ENCODE measurements around the gene CDIPT.

CDIPT gene

DNA sequence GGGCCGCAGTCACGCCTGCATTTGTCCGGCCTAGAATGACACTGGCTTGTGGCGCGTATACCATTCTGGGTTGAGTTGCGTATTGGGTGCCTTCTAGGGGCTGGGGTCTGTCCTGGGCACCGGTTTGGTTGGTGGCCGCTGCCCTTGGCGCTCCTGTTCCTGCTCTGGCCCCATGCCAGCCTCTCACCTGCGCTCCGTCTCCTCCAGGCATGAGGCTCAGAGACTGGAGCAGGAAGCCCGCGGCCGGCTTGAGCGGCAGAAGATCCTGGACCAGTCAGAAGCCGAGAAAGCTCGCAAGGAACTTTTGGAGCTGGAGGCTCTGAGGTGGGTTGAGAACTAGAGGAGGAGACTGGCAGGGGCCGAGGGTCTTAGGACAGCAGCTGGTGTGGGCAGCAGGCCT lies 17.4 kb downstream of the CDIPT start:
- Histone ChIP-seq H3K4me1 (ENCODE audit: control insufficient read depth in 2 of 2, insufficient read depth in 1 of 2, low read depth in 1 of 2, low read length in 2 of 2) (peaks cover 0 to 3% of the 10 kb centered on the region in 2 donors), H4K91ac (ENCODE audit: low read depth, low read length, poor library complexity) (no peak overlapping the region), H3K14ac (ENCODE audit: low read length) (no peak overlapping the region), H3K4ac (ENCODE audit: low read length) (no peak overlapping the region), H3K9me3 (replicated peaks in 1 of 2; ENCODE audit: control insufficient read depth in 2 of 2, insufficient read depth in 1 of 2, low read depth in 1 of 2, low read length in 2 of 2) (no peaks in the 10 kb centered on the region), H2AFZ (ENCODE audit: low read length) (no peak overlapping the region), H4K8ac (ENCODE audit: low read depth, low read length) (no peak overlapping the region), H3K4me3 (ENCODE audit: low read length in 2 of 2) (no peak overlapping the region), H3K23ac (ENCODE audit: low read depth, low read length, poor library complexity) (peak overlapping the region; percentile 25), H3K18ac (ENCODE audit: low read length) (no peak overlapping the region), H3K27ac (replicated peaks; ENCODE audit: low read length) (no peak overlapping the region), H3K79me1 (ENCODE audit: low read depth, low read length) (no peaks in the 10 kb centered on the region), H3K36me3 (replicated peaks in 1 of 2; ENCODE audit: control insufficient read depth in 2 of 2, insufficient read depth in 2 of 2, low read length in 2 of 2) (no peaks in the 10 kb centered on the region), H2AK5ac (ENCODE audit: low read depth, low read length) (no peak overlapping the region), H3K27me3 (ENCODE audit: control insufficient read depth in 3 of 3, insufficient read depth in 3 of 3, low read depth in 1 of 3, low read length in 3 of 3) (no peaks in the 10 kb centered on the region), H3K9ac (ENCODE audit: low read depth, low read length, poor library complexity) (no peak overlapping the region), H2BK15ac (ENCODE audit: low read length) (no peak overlapping the region), H2BK5ac (ENCODE audit: low read length) (no peak overlapping the region), H3K4me2 (ENCODE audit: insufficient read depth, low read length, poor library complexity, severe bottlenecking) (no peak overlapping the region), H2BK12ac (ENCODE audit: low read length) (no peak overlapping the region), H2BK120ac (ENCODE audit: low read depth, low read length) (no peak overlapping the region)
- WGBS, 2 donors (ENCODE audit: extremely low coverage in 2 of 2, insufficient read length in 2 of 2, insufficient replicate concordance in 1 of 2), result no CpG with 5 or more reads among the region's 18 CpGs
- no peak for DNase-seq (ENCODE audit: low spot score)

GRCh38 chr16:29844575-29845331 lies 18.3 kb downstream of the CDIPT start:
- H3K14ac ChIP-seq (ENCODE audit: low read length), result no peak overlapping the region
- no peaks in the 10 kb centered on the region for H3K36me3 ChIP-seq (replicated peaks in 1 of 2; ENCODE audit: control insufficient read depth in 2 of 2, insufficient read depth in 2 of 2, low read length in 2 of 2)

GRCh38 chr16:29843931-29844330 lies 19.1 kb downstream of the CDIPT start:
- H3K4me3 ChIP-seq (ENCODE audit: low read length in 2 of 2), result no peak overlapping the region
- H2AK5ac ChIP-seq (ENCODE audit: low read depth, low read length), result no peak overlapping the region
- H3K18ac ChIP-seq (ENCODE audit: low read length), result no peak overlapping the region
- no CpG with 5 or more reads among the region's 8 CpGs for WGBS, 2 donors (ENCODE audit: extremely low coverage in 2 of 2, insufficient read length in 2 of 2, insufficient replicate concordance in 1 of 2)
- no peak overlapping the region for H2BK120ac ChIP-seq (ENCODE audit: low read depth, low read length)
- DNase-seq (ENCODE audit: low spot score), result no peak
- H4K8ac ChIP-seq (ENCODE audit: low read depth, low read length), result no peak overlapping the region
- no peak overlapping the region for H3K4ac ChIP-seq (ENCODE audit: low read length)
- H3K14ac ChIP-seq (ENCODE audit: low read length), result no peak overlapping the region
- H3K36me3 ChIP-seq (replicated peaks in 1 of 2; ENCODE audit: control insufficient read depth in 2 of 2, insufficient read depth in 2 of 2, low read length in 2 of 2), result no peaks in the 10 kb centered on the region
- no peak overlapping the region for H2BK15ac ChIP-seq (ENCODE audit: low read length)
- H3K4me2 ChIP-seq (ENCODE audit: insufficient read depth, low read length, poor library complexity, severe bottlenecking), result no peak overlapping the region
- no peak overlapping the region for H3K23ac ChIP-seq (ENCODE audit: low read depth, low read length, poor library complexity)
- no peak overlapping the region for H4K91ac ChIP-seq (ENCODE audit: low read depth, low read length, poor library complexity)
- H3K27me3 ChIP-seq (ENCODE audit: control insufficient read depth in 3 of 3, insufficient read depth in 3 of 3, low read depth in 1 of 3, low read length in 3 of 3), result no peaks in the 10 kb centered on the region
- H2AFZ ChIP-seq (ENCODE audit: low read length), result no peak overlapping the region
- no peak overlapping the region for H3K9ac ChIP-seq (ENCODE audit: low read depth, low read length, poor library complexity)
- H3K27ac ChIP-seq (replicated peaks; ENCODE audit: low read length), result no peak overlapping the region
- H2BK5ac ChIP-seq (ENCODE audit: low read length), result no peak overlapping the region
- H3K9me3 ChIP-seq (replicated peaks in 1 of 2; ENCODE audit: control insufficient read depth in 2 of 2, insufficient read depth in 1 of 2, low read depth in 1 of 2, low read length in 2 of 2), result no peaks in the 10 kb centered on the region
- no peaks in the 10 kb centered on the region for H3K4me1 ChIP-seq (ENCODE audit: control insufficient read depth in 2 of 2, insufficient read depth in 1 of 2, low read depth in 1 of 2, low read length in 2 of 2)
- H2BK12ac ChIP-seq (ENCODE audit: low read length), result no peak overlapping the region
- H3K79me1 ChIP-seq (ENCODE audit: low read depth, low read length), result no peaks in the 10 kb centered on the region

More at GRCh38 chr16:29844575-29845331, 18.3 kb downstream of the CDIPT start:
- Histone ChIP-seq H2AFZ (ENCODE audit: low read length) (no peak overlapping the region), H3K79me1 (ENCODE audit: low read depth, low read length) (no peaks in the 10 kb centered on the region), H4K8ac (ENCODE audit: low read depth, low read length) (no peak overlapping the region), H3K4me1 (ENCODE audit: control insufficient read depth in 2 of 2, insufficient read depth in 1 of 2, low read depth in 1 of 2, low read length in 2 of 2) (peaks cover 0 to 3% of the 10 kb centered on the region in 2 donors), H4K91ac (ENCODE audit: low read depth, low read length, poor library complexity) (no peak overlapping the region), H3K27ac (replicated peaks; ENCODE audit: low read length) (no peak overlapping the region), H2BK12ac (ENCODE audit: low read length) (no peak overlapping the region), H3K27me3 (ENCODE audit: control insufficient read depth in 3 of 3, insufficient read depth in 3 of 3, low read depth in 1 of 3, low read length in 3 of 3) (no peaks in the 10 kb centered on the region), H3K4me3 (ENCODE audit: low read length in 2 of 2) (no peak overlapping the region), H2BK15ac (ENCODE audit: low read length) (peak overlapping the region; percentile 4), H2BK5ac (ENCODE audit: low read length) (no peak overlapping the region), H3K18ac (ENCODE audit: low read length) (no peak overlapping the region), H3K9ac (ENCODE audit: low read depth, low read length, poor library complexity) (peak overlapping the region; percentile 24), H2AK5ac (ENCODE audit: low read depth, low read length) (no peak overlapping the region), H3K9me3 (replicated peaks in 1 of 2; ENCODE audit: control insufficient read depth in 2 of 2, insufficient read depth in 1 of 2, low read depth in 1 of 2, low read length in 2 of 2) (no peaks in the 10 kb centered on the region), H3K4ac (ENCODE audit: low read length) (no peak overlapping the region), H3K4me2 (ENCODE audit: insufficient read depth, low read length, poor library complexity, severe bottlenecking) (no peak overlapping the region), H3K23ac (ENCODE audit: low read depth, low read length, poor library complexity) (peak overlapping the region; percentile 67), H2BK120ac (ENCODE audit: low read depth, low read length) (no peak overlapping the region)
- no peak for DNase-seq (ENCODE audit: low spot score)
- no CpG with 5 or more reads among the region's 28 CpGs for WGBS, 2 donors (ENCODE audit: extremely low coverage in 2 of 2, insufficient read length in 2 of 2, insufficient replicate concordance in 1 of 2)

- no peak overlapping the region for H4K91ac ChIP-seq (ENCODE audit: low read depth, low read length, poor library complexity)
- peak overlapping the region; percentile 74 for H3K23ac ChIP-seq (ENCODE audit: low read depth, low read length, poor library complexity)
- no peak overlapping the region for H3K4me3 ChIP-seq (ENCODE audit: low read length in 2 of 2)
- DNase-seq (ENCODE audit: low spot score), result no peak
- no peak overlapping the region for H2AK5ac ChIP-seq (ENCODE audit: low read depth, low read length)
- no peak overlapping the region for H3K14ac ChIP-seq (ENCODE audit: low read length)
- H3K36me3 ChIP-seq (replicated peaks in 1 of 2; ENCODE audit: control insufficient read depth in 2 of 2, insufficient read depth in 2 of 2, low read length in 2 of 2), result no peaks in the 10 kb centered on the region
- no peaks in the 10 kb centered on the region for H3K79me1 ChIP-seq (ENCODE audit: low read depth, low read length)
- no peak overlapping the region for H2AFZ ChIP-seq (ENCODE audit: low read length)
- no peak overlapping the region for H3K9ac ChIP-seq (ENCODE audit: low read depth, low read length, poor library complexity)
- WGBS, 2 donors (ENCODE audit: extremely low coverage in 2 of 2, insufficient read length in 2 of 2, insufficient replicate concordance in 1 of 2), result no CpG with 5 or more reads among the region's 9 CpGs
- no peak overlapping the region for H2BK120ac ChIP-seq (ENCODE audit: low read depth, low read length)
- no peak overlapping the region for H3K27ac ChIP-seq (replicated peaks; ENCODE audit: low read length)
- no peaks in the 10 kb centered on the region for H3K4me1 ChIP-seq (ENCODE audit: control insufficient read depth in 2 of 2, insufficient read depth in 1 of 2, low read depth in 1 of 2, low read length in 2 of 2)
- H3K4me2 ChIP-seq (ENCODE audit: insufficient read depth, low read length, poor library complexity, severe bottlenecking), result no peak overlapping the region
- no peak overlapping the region for H2BK5ac ChIP-seq (ENCODE audit: low read length)
- no peak overlapping the region for H2BK12ac ChIP-seq (ENCODE audit: low read length)
- no peaks in the 10 kb centered on the region for H3K9me3 ChIP-seq (replicated peaks in 1 of 2; ENCODE audit: control insufficient read depth in 2 of 2, insufficient read depth in 1 of 2, low read depth in 1 of 2, low read length in 2 of 2)
- peak overlapping the region; percentile 8 for H4K8ac ChIP-seq (ENCODE audit: low read depth, low read length)
- no peaks in the 10 kb centered on the region for H3K27me3 ChIP-seq (ENCODE audit: control insufficient read depth in 3 of 3, insufficient read depth in 3 of 3, low read depth in 1 of 3, low read length in 3 of 3)
- H2BK15ac ChIP-seq (ENCODE audit: low read length), result no peak overlapping the region
- H3K4ac ChIP-seq (ENCODE audit: low read length), result no peak overlapping the region
- H3K18ac ChIP-seq (ENCODE audit: low read length), result no peak overlapping the region
These were observed 20.2 kb downstream of the CDIPT start for GRCh38 chr16:29842732-29843346.

All from neuronal stem cell (in vitro differentiated cells).